ENCODE data around the gene CDK9.

The CDK9 gene

DNA sequence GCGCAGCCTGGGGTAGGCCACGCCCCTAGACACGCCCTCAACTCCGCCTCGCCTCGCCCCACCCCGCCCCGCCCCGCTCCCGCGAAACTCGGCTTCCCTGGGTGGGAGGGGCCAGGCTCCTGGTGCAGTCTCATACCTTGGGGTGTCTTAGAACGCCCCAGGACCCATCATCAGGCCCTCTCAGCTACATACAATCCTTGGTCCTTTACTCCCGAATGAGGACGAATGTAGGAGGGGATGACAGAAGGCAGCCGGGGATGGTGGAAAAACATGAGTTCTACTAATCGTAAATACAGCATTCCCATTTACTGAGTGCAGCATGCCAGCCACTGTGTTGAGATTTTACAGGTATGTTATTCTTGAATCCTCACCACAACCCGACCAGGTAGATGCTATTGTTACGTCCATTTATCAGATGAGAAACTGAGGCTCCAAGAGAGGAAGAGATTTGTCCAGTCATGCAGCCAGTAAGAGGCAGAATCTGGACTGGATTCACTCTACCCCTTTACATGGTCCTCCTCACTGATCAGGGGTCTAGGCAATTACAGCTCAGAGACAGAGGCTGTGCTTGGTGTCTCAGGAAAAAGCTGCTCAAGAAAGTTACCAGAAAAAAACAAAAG lies 14.2 kb upstream of the CDK9 start:
- TF ChIP-seq, protein P1, sequence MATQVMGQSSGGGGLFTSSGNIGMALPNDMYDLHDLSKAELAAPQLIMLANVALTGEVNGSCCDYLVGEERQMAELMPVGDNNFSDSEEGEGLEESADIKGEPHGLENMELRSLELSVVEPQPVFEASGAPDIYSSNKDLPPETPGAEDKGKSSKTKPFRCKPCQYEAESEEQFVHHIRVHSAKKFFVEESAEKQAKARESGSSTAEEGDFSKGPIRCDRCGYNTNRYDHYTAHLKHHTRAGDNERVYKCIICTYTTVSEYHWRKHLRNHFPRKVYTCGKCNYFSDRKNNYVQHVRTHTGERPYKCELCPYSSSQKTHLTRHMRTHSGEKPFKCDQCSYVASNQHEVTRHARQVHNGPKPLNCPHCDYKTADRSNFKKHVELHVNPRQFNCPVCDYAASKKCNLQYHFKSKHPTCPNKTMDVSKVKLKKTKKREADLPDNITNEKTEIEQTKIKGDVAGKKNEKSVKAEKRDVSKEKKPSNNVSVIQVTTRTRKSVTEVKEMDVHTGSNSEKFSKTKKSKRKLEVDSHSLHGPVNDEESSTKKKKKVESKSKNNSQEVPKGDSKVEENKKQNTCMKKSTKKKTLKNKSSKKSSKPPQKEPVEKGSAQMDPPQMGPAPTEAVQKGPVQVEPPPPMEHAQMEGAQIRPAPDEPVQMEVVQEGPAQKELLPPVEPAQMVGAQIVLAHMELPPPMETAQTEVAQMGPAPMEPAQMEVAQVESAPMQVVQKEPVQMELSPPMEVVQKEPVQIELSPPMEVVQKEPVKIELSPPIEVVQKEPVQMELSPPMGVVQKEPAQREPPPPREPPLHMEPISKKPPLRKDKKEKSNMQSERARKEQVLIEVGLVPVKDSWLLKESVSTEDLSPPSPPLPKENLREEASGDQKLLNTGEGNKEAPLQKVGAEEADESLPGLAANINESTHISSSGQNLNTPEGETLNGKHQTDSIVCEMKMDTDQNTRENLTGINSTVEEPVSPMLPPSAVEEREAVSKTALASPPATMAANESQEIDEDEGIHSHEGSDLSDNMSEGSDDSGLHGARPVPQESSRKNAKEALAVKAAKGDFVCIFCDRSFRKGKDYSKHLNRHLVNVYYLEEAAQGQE (IDR thresholded peaks at IDR 0.05; ENCODE audit: insufficient read depth in 1 of 2, low read depth in 2 of 2, low read length in 2 of 2), result no peak
- TF ChIP-seq FOXP2 (optimal IDR thresholded peaks at IDR 0.05; ENCODE audit: borderline replicate concordance, extremely low read depth, extremely low read length, insufficient read depth) (no peak), SIN3A (IDR thresholded peaks at IDR 0.05; ENCODE audit: borderline replicate concordance, insufficient read depth, low read length) (no peak), TAF1 (IDR thresholded peaks at IDR 0.05; ENCODE audit: borderline replicate concordance, insufficient read depth, low read length) (no peak), POLR2AphosphoS5 (IDR thresholded peaks at IDR 0.05; ENCODE audit: low read depth, low read length) (no peak)

DNA sequence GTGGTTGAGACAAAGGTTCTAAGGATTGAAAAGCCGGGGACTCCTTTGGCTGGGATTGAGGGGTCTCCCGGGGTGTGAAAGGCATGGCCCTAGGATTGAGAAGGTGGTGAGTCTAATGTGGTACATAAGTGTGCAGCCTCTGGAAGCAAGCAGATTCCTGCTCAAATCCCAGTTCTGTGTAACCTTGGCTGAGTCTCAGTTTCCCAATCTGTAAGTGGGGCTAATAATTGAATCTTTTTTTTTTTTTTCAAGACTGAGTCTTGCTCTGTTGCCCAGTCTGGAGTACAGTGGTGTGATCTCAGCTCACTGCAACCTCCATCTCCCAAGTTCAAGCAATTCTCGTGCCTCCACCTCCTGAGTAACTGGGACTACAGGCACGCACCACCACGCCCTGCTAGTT lies 13.2 kb upstream of the CDK9 start:
- no peak for TF ChIP-seq SIN3A (IDR thresholded peaks at IDR 0.05; ENCODE audit: borderline replicate concordance, insufficient read depth, low read length)
- TF ChIP-seq FOXP2 (optimal IDR thresholded peaks at IDR 0.05; ENCODE audit: borderline replicate concordance, extremely low read depth, extremely low read length, insufficient read depth), result no peak
- TF ChIP-seq TAF1 (IDR thresholded peaks at IDR 0.05; ENCODE audit: borderline replicate concordance, insufficient read depth, low read length), result no peak
- TF ChIP-seq, protein P1 (IDR thresholded peaks at IDR 0.05; ENCODE audit: insufficient read depth in 1 of 2, low read depth in 2 of 2, low read length in 2 of 2), result no peak
- TF ChIP-seq POLR2AphosphoS5 (IDR thresholded peaks at IDR 0.05; ENCODE audit: low read depth, low read length), result no peak

DNA sequence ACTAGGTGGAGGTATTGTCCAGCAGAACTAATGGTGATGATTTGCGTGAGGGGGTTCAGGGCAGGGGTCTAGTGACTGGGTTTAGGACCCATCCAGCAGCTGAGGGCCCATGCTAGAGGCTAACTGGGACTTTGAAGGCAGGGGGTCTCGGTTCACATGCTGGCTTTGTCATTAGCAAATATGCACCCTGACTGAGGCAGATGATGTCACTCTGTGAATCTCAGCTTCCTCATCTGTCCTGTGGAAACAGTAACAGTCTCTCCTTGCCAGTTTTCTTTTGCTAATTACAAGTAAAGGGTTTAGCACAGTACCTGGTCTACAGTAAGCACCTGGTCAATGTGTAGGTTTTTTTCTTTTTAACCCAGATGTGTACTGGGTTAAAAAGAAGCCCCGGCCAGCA lies 12.6 kb upstream of the CDK9 start:
- TF ChIP-seq, protein P1 (IDR thresholded peaks at IDR 0.05; ENCODE audit: insufficient read depth in 1 of 2, low read depth in 2 of 2, low read length in 2 of 2), result no peak
- TF ChIP-seq SIN3A (IDR thresholded peaks at IDR 0.05; ENCODE audit: borderline replicate concordance, insufficient read depth, low read length) (no peak), TAF1 (IDR thresholded peaks at IDR 0.05; ENCODE audit: borderline replicate concordance, insufficient read depth, low read length) (no peak), FOXP2 (optimal IDR thresholded peaks at IDR 0.05; ENCODE audit: borderline replicate concordance, extremely low read depth, extremely low read length, insufficient read depth) (no peak), POLR2AphosphoS5 (IDR thresholded peaks at IDR 0.05; ENCODE audit: low read depth, low read length) (no peak)

DNA sequence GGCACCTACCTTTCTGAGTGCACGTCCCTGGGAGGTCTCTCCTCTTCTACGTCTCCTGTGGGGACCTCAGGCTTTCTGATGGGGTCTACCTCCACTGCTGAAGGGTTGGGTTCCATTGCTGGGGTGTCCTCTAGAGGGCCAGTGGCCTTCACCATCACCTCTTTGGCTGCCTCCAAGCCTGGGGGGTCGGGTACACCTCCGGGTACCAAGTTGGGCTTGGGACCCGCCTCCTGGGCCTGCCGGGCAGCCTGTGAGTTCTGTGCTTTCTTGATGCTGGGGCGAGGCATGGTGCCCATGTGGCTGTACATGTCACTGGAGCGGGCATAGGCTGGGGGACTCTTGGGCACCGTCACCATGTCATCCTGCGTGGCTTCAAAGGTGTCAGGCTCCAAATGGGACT lies 11.9 kb upstream of the CDK9 start:
- TF ChIP-seq, protein P1 (IDR thresholded peaks at IDR 0.05; ENCODE audit: insufficient read depth in 1 of 2, low read depth in 2 of 2, low read length in 2 of 2), result no peak
- TF ChIP-seq TAF1 (IDR thresholded peaks at IDR 0.05; ENCODE audit: borderline replicate concordance, insufficient read depth, low read length), result no peak
- no peak for TF ChIP-seq FOXP2 (optimal IDR thresholded peaks at IDR 0.05; ENCODE audit: borderline replicate concordance, extremely low read depth, extremely low read length, insufficient read depth)
- no peak for TF ChIP-seq POLR2AphosphoS5 (IDR thresholded peaks at IDR 0.05; ENCODE audit: low read depth, low read length)
- TF ChIP-seq SIN3A (IDR thresholded peaks at IDR 0.05; ENCODE audit: borderline replicate concordance, insufficient read depth, low read length), result no peak

All from PFSK-1 (cell line).